ENCODE data around the gene OR5A2.
"Not testable (repeated sequence)": the region's sequence is repeated elsewhere in the genome, so short reads cannot be mapped to it uniquely, and the experiment has no call there.

OR5A2 gene

GRCh38 chr11:59394186-59394585 lies 32.0 kb downstream of the OR5A2 start:
- DNase-seq (ENCODE audit: low read depth): no peak

- DNase-seq (ENCODE audit: low read depth): no peak
These were observed 45.8 kb downstream of the OR5A2 start for GRCh38 chr11:59380263-59381059.

- not testable (repeated sequence) for DNase-seq (ENCODE audit: low read depth)
These were observed 53.9 kb downstream of the OR5A2 start for GRCh38 chr11:59372324-59372723.

GRCh38 chr11:59368238-59369022 lies 57.8 kb downstream of the OR5A2 start:
- no peak for DNase-seq (ENCODE audit: low read depth)
